G401.6 (cell line): ENCODE results near the gene SPOCK1.

Source experiments
- FAIRE-seq: peaks from 2 replicates; lab custom pipeline; 2012; peaks lifted over from hg19 to GRCh38; lab: Jason Lieb, UNC

SPOCK1 gene

DNA sequence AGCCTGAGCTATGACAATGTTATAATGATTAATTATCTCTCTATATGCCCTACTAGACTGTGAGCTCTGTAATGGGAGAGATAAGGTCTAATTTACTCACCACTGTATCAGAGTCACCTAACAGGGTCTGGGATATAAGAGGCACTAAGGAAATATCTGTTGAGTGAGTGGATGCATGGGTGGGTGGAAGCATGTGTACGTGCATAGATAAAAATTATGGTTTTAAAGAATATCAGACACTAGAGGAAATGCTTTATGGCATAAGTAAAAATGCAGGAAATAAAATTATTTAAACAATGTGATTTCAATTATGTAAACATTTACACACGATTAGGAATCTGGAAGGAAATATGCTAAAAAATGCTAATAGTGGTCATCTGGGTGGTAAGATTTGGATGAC lies 137.8 kb downstream of the SPOCK1 start:
- no peak for FAIRE-seq

DNA sequence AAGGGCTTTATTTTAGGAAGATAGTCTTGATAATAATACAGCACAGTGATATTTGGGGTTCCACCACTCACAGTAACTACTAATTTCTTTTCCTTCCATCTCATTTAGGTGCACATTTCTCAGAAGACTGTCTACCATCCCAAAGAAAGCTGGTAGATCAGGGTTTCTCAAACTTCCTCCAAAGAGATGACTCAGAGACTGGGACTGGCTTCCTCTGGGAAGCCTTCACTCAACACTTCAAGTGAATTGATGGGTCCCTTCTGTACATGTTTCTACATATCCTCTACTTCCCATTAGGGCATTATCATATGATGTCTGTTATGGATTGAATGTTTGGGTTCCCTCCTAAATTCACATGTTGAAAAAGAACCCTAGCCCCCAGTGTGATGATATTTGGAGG lies 138.5 kb downstream of the SPOCK1 start:
- no peak for FAIRE-seq

DNA sequence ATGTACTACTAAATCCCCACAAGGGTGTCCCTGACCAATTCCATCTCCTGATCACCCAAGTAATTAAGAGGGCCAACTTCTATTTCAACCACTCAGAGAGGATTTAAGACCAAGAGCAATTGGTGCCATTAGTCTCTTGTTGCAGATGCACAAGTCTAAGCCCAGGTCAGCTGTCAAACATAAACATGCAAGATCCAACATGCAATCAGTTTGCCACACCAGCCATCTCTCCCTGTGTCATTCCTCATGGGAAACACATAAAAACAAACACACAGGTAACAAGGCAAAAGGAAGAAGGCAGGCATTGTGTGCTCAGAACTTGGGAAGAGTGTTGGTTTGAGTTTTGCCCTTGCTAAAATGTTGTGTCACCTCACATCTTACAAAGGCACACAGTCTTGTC lies 139.2 kb downstream of the SPOCK1 start:
- no peak for FAIRE-seq

DNA sequence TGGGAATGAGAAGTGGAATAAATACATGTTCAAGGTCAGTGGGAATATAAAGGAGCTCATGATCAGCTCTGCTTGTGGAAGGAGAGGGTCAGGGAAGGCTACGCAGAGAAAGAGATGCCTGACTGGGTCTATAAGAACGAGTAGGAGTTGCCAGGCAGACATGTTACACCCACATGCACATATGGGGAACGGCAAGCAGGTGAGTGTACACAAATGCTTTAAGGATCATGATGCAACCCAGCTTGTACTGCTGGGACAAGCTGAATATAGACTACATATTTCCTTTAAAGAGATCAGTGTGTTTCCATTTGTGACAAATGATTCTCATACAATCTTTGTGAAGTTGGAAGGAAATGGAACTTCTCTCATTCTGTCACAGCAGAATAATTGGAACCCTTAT lies 141.7 kb downstream of the SPOCK1 start:
- FAIRE-seq, result no peak

DNA sequence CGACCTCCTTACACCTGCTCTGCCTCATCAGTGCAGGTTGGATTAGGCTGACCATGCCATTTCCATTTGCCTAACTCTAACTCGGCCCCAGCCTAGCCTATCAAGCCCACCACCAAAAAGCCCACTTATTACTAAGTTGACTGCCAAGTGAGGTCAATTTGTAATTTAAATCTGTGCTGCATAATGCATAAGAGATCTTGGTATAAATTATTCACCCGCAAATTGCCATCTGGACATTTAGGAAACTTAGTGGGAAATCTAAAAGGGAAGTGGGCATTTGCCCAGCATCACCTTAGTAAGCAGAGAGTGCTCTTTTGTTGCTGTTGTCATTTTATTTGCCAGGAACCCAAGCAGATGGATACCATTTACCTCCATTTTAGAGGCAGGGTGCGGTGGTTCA lies 143.0 kb downstream of the SPOCK1 start:
- no peak for FAIRE-seq

DNA sequence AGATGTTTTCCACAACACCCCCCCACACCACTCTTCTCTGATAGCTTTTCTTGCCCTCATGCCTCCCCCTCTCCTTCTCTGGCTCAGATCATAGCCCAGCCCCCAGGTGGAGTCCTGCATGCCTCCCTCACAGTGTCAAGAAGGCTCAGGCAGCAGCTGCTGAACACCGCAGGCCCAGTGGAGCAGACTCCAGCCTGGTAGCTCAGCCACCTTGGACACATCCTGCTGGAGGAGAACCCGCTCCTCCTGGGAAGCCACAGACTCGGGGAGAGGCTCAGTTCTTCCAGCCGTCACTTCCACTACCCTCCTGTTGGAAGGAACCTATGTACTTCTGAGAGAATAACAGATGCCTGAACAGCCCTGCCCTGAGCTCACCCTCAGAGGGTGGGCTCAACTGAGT lies 143.4 kb downstream of the SPOCK1 start:
- FAIRE-seq, result no peak

DNA sequence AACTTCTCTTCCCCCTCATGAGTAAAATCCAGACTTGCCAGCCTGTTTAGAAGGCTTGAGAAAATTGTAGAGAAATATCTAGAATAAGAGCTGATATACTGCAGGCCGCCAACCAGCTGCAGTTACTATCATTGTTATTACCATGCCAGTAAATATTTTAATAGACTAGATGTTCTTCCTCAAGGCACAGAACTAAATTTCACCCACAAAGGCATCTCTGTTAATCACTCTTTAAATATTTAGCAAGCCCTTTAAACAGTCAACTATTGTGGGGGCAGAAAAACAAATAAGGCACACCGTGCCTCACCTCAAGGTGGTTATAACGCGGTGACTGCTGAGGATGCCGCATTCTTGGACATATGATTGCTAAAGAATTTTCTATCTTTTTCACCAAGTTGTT lies 147.0 kb downstream of the SPOCK1 start:
- no peak for FAIRE-seq

DNA sequence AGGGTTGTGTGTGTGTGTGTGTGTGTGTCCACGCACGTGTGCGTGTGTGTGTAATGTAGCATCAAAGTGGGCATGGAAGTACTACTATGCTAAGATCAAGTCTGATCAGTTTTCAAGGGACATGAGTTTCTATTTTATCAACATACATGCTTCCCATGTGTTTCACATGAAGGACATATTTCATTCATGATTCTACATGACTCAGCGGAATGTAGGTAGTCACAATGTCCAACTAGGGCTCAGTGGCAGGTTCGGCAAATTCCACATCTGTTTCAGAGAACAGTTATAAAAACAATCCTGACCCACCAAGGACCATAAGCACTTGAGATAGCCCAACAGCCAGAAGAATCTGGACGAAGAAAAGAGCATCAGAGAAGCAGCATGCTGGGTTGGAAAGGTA lies 148.3 kb downstream of the SPOCK1 start:
- no peak for FAIRE-seq

DNA sequence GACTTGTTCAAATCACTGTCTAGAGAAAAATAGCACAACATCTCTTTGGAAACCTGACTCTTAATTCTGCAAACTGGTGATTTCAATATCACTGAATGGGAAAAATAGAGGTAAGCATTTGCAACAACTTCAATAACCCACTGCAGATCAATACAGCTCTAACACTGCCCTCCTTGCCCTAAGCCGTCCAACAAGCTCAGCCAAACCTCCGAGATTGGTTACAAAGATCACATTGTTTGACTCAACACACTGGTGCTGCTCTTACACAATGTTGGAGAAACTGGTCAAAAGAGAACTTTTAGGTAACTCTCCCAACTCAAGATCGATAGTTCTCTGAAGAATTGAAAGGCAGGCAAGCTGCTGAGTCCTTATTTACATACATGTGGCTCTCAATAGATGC lies 150.4 kb downstream of the SPOCK1 start:
- FAIRE-seq, result no peak

DNA sequence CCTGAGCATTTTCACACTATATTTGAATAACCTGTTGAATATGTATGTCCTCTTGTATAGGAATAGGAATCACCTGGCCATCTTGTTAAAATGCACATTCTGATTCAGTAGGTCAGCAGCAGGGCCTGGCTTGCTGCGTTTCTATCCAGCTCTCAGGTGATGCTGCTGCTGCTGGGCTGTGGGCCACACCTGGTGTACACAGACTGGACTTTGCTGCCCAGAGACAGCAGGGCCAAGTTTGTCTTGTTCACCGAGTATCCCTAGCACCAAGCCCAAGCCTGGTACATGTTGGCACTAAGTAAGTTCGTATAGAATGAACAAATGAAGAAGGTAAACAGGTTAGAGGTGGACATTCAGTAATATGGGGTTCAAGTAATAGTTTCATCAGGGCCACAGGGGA lies 151.3 kb downstream of the SPOCK1 start:
- no peak for FAIRE-seq

DNA sequence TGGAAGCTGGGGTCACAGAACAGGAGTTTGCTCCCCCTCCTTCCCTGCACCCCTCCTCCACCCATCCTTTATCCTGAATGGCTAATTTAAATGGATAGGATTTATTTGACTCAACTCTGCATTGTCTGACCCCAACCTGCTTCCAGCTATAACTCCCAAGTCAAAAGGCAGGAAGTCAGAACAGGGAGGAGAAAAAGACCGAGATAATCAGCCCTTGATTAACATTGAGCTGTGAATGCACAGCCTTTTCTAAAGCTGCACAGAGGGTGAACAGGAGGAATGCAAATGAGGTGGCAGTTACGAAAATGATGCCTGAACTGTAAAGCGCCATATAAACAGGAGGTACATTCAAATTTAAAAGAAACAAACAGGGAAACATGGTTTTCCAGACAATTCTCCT lies 152.8 kb downstream of the SPOCK1 start:
- no peak for FAIRE-seq

DNA sequence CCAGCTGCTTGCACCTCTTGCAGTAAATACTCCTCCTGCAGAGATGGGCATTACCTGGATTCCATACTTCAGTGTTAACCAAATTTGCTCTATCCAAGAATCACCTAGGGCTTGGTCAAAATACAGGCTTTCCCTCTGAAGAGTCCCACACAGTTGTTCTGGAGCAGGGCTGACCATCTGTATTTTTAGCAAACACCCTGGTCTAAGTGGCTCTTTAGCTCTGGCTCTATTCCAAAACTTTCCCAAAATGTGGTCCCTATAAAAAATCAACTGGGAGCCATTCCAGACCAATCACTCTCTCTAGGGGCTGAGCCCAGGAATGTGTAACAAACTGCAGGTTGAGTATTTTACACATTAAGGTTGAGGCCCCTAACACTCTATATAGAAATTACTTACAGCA lies 153.7 kb downstream of the SPOCK1 start:
- no peak for FAIRE-seq

DNA sequence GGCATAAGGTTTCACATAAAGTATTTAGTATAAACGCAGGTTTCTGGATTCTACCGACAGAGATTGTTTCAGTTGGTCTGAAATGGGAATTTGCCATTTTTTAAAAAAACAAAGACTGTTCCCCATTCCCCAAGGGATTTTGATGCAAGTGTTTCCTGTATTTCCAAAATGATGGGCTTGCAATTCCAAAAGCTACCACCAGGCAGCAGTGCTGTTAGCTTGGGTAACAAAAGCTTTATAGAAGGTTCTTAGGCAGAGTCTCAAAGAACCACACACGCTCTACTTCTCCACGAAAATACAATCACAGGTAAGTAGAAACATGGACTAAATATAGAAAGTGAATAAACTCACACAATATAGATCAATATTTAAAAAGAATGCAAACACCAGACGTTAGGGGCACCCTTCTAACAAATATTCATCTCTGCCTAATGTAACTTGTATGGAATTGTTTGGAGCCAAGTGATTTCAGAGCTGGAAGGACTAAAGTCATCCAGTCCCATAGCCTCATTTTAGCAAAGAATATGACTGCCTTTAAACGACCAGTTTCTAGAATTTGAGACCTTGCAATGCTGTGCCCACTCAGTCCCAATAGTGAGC lies 154.3 kb downstream of the SPOCK1 start:
- peak; percentile 40 for FAIRE-seq

DNA sequence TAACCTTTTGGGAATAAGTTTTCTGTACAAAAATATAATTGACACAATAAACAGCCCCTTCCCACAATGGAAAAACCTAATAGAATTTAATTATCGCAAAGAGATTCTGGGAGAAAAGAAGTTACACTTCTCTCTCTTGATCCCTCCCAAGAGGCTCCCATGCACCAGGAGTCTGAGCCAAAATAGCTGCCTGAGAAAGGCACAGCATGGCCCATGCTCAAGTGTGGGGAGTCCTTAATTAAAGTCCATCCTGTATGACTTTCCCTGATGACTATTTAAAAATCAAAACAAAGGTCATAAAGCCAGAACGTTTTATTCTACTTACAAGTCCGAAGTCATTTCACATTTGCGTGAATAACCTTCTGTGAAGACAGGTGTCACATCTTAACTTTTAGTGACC lies 155.1 kb downstream of the SPOCK1 start:
- FAIRE-seq, result no peak

DNA sequence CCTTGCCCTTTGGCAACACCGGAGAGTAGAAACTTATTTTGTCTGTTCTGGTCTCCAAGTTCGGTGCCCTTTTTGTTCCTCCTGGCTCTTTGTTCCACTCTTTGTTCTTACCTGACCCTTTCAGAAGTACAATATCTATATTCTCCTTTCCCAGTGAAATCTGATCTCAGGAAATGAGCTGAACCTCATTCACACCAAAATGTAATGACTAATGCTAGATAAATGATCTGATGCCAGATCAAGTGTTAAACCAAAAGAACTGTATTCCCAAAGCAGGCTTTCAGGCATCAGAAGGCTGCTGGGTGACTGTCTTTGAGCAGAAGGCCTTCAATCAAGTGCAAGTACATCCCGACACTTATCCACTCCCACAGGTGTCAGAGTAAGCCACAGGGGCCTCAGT lies 156.4 kb downstream of the SPOCK1 start:
- FAIRE-seq, result no peak

DNA sequence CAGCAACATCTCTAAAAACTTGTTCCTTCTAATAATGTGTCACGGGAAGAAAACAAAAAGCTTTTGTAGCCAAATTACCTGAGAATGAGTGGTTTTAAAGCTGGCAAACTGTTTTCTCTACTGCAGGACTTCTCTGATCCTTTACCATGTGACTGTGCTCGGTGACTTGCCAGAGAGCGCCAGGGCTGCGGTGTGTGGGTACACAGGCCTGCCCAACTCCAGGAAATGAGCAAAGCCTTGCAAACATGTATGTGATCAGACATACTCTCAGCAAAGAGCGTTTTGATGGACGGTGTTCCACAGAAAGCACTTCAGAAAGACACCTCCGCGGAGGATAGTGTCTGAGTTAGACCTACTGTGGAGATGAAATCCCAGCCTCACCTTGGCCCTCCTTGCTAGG lies 157.3 kb downstream of the SPOCK1 start:
- FAIRE-seq, result no peak

DNA sequence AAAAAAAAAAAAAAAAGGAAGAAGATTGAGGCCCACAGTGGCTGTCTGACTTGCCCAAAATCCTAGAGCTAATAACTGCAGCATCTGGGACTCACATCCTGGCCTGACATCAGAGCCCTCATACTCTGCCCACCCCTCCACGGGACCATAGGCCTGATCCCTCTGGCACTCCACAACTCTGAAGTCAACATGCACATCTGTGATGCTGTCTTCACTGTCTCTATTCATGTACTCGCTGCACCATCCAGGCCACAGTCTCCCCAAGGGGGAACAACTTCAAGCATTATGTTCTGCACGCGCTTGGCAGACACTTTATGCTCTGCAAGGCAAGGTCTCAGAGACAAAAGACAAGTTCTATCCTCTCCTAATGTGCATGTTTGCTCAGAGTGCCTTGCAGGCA lies 158.2 kb downstream of the SPOCK1 start:
- FAIRE-seq, result no peak

DNA sequence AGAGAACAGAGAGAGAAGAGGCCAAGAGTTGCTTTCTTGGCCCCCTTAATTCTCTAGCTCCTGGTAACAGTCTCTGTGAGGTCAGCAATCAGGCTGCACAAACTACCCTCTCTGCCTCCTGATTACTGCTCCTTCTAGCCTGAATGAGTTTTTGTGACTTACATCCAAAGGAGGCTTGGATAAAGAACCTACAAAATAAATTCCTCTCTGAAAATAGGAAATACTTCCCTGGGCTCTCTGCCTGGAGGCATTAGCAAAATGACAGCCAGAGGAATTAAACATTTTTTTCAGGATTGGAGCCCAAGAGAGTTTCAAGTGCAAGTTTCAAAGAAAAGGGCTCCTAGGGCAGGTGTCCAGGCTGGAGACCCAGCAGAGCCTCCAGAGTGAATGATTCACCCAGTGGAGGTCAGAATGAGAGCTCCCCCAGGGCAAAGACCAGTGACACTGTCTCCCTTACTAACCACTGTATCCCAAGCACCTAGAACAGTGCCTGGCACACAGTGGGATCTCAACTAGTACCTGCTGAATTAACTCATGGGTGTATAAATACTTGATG lies 162.5 kb downstream of the SPOCK1 start:
- FAIRE-seq, result no peak

DNA sequence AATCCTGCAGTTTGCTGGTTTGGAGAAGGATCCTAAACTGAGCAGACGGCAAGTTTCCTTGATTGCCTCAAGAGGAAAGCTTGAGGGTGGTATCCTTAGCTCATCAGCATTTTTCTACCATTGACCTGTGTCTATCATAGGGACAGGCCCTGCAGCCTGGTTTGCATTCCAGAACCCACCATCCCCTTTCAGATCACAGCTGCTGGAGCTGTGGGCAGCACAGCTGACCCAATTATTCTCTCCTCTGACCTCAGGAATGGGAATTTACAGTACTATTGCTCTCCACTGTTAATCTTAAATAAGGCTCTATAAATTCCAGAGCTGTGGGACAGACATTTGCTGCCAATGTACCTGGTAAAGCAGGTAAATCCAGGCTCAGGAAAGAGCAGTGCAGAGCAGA lies 163.0 kb downstream of the SPOCK1 start:
- FAIRE-seq, result no peak

DNA sequence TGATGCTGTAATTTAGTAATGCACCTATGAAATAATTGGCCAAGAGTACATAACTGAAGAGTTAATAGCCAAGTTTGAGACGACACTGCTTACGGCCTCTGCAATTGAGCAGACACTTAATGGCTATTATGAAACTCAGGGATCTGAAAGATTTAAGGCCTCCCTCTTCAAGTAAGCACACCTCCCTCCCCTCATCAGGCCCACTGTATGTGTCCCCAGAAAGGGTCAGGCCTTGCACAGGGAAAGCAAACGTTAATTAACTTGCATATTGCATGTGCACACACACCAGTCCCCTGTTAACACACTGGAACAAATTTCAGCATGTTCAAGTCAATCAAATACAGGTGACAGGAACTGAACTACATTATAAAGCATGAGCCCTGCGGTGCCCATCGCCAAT lies 163.6 kb downstream of the SPOCK1 start:
- FAIRE-seq, result no peak

DNA sequence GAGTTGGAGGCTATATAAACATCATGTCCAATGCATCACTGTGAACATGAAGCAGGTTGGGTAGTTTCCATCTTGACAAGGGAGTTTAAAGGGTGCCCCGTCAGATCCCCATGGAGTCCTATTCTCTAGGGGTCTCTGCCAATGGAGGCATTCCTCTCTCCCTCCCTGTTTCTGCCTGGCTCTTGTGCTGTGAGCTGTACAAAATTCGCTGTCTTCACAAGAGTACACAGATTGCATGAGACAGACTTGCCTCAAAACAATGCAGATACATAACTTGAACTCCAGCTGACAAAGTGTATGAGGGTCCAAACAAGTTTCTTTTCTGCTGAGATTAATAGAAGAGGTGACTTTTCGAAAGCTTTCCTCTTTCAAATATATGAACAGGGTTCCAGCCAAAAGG lies 165.2 kb downstream of the SPOCK1 start:
- FAIRE-seq, result no peak

DNA sequence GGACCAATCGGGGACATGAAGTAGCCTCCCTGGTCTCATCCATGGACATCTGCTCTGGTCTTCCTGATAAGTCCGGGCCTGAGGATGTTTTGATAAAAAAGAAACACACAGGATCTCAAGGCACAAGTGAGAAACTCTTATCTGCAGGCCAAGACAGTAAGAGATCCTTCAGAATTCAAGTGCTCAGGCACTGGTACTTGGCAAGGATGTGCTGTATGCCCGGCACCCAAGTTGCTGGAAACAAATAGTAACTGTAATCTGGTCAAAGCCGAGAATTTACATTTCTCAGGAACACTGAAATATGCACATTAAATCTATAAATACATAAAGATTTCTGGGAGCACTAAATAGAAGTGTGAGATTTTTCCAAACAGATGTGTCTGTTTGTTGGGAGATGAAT lies 165.7 kb downstream of the SPOCK1 start:
- FAIRE-seq, result no peak

DNA sequence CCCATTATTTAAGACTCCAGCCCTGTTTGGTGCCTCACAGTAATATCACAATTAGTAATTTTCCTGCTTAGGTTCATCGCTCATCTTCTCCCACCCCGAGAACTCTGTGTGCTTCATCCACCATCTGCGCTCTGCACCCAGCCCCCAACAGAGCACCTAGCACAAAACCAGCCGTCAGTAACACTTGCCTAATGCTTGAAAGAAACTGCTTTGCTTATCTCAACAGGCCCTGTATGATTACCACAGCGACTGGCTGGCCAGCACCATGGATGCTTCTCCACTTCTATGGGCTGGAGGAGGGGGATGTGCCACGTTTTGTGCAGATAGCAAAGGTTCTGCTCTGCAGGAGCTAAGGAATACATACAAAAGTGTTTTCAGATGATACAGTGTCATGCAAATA lies 166.8 kb downstream of the SPOCK1 start:
- FAIRE-seq, result no peak

DNA sequence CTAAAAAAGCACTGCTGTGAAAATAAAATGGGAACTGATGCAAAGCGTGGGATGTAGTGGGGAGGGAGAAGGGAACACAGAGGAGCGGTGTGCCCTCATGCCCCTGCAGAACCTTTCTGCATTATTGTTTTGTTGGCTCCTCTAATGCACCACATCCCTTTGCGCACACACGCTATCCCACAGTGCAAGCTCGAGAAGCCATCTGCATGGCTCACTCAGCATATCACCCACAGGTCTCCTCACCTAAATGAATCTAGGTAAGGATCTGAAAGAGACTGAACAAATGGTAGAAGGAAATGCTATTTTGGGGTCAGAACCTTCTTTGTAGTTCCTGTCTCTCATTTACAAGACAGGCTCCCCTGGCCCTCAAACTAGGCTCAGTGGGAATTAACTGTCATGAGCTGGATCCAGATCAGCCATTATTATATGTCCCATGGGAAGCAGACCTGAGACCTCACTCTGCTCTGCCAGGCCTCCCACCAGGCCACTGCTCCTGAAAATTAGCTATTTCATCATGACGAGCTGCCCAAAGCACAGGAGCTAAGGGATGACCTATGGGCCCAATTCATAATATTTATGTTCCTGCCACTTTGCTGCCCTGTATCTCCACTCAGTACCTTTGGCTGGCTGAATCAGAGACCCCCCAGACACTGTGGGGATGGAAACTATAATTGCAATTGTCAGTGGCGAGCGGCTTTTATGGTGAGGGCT lies 169.4 kb downstream of the SPOCK1 start:
- no peak for FAIRE-seq
